H1 (cell line): ENCODE data around the gene RELA. TPM values are rescaled to one million over a fixed set of nuclear protein-coding genes. Genes with fewer than 3 reads are reported as not detected.

Source experiments
- ASH2L ChIP-seq: fragments of 200-600, 300-600 bp; sonication (generic); IDR thresholded peaks from one replicate; pipeline ENCODE4 v1.7.1; 2017; ENCODE audit warnings: low read length
- CEBPB ChIP-seq: IDR thresholded peaks from 2 replicates; pipeline ENCODE4 v1.6.1; 2012; ENCODE audit warnings: low read depth, low read length
- EZH2 ChIP-seq: fragments of 200-600 bp; sonication (generic); IDR thresholded peaks from 2 replicates; pipeline ENCODE4 v1.7.1; 2012; ENCODE audit warnings: low read depth, mild to moderate bottlenecking, moderate library complexity, low read length, inconsistent platforms; ENCODE audit not compliant: severe bottlenecking
- POLR2A ChIP-seq, 2 experiments: IDR thresholded peaks; 1 replicate in 1 of 2; 2 replicates in 1 of 2; pipeline ENCODE4 v1.6.1; 2011; ENCODE audit warnings: low read depth in 2 of 2, low read length in 2 of 2, mild to moderate bottlenecking in 2 of 2; ENCODE audit errors: control extremely low read depth in 1 of 2
- RAD21 ChIP-seq, 2 experiments: IDR thresholded peaks in 1 of 2; conservative IDR thresholded peaks in 1 of 2; 2 replicates each; pipeline ENCODE4 v1.6.1; 2011; ENCODE audit warnings: low read depth in 2 of 2, low read length in 2 of 2, improper control_type of control experiment in 1 of 2, inconsistent platforms in 1 of 2, mild to moderate bottlenecking in 1 of 2, moderate library complexity in 1 of 2
- microRNA-seq, 2 experiments: library from miRNA; unstranded; fragments of <30 nt; microRNA quantifications; one replicate each; pipeline versions ENCODE4 to v1.2.0, GENCODE V29; 2016 to 2020; ENCODE audit warnings: borderline microRNAs expressed in 2 of 2, borderline number of aligned reads in 2 of 2, borderline replicate concordance in 1 of 2
- polyA plus RNA-seq, 7 experiments: library from polyadenylated mRNA; depleted of rRNA in 3 of 7; stranded (reverse) in 5 of 7; unstranded in 2 of 7; fragments of >200 nt in 5 of 7; fragments of 200-250 nt in 2 of 7; gene quantifications; 1 replicate in 5 of 7; 2 replicates in 1 of 7; 4 replicates in 1 of 7; pipeline versions ENCODE4 v1.2.1 to v1.2.3, GENCODE V29; 2011 to 2013; ENCODE audit warnings: missing spikeins in 2 of 7, mixed read lengths in 2 of 7
- small RNA-seq: library from polyadenylated mRNA; stranded (forward); fragments of <200 nt; extraction: miRNeasy Mini kit (QIAGEN cat#:217004); gene quantifications from one replicate; pipeline ENCODE3, GENCODE V24; 2013; ENCODE audit not compliant: insufficient read depth
- total RNA-seq: library from RNA; stranded (reverse); fragmentation: NEBNext Ultra II Directional; extraction: Animal tissue kit (Norgen Biotek cat#: 25700); gene quantifications from 2 replicates; pipeline ENCODE4 v1.2.1, GENCODE V29; 2021

Gene RELA
- total and polyA plus RNA-seq, 2 of the 8 experiments (the other 6 are each of a cell fraction or from before 2014, with no cell fraction given) = 21.9 to 27.5 TPM

GRCh38 chr11:65604258-65604657 is 58.5 kb downstream of the RELA start (continued):
- no peak for TF ChIP-seq ASH2L
- no peak for TF ChIP-seq CEBPB
- TF ChIP-seq EZH2 = no peak
- no peak for TF ChIP-seq RAD21 (IDR thresholded peaks at IDR 0.05 in 1 of 2, conservative IDR thresholded peaks at IDR 0.05 in 1 of 2; ENCODE audit: low read depth in 2 of 2, low read length in 2 of 2)
- no peak for TF ChIP-seq POLR2A (IDR thresholded peaks at IDR 0.05; ENCODE audit: control extremely low read depth in 1 of 2, low read depth in 2 of 2, low read length in 2 of 2)

Small RNA genes lying within 50 kb of the gene (microRNA-seq; reads per million reads assigned to microRNA genes)
- gene MIR4489 (0 reads per million in 2 experiments), gene MIR4690 (0 to 0.20 reads per million in 2 experiments)

Small RNA genes lying within 50 kb of the gene (small RNA-seq; reads per million reads assigned to genes)
- not detected for gene MIR4489
- gene MIR4690 = 1.9 reads per million, percentile 12 among the genes with 10 or more reads in this experiment
- not detected for gene RN7SL309P

Other genes with a start within 250 kb of the RELA start
- 10.4 and 10.7 TPM in 2 replicates for gene NEAT1, start 240.1 kb downstream of the RELA start, total RNA-seq
- 1.6 and 2.4 TPM in 2 replicates for gene NEAT1, start 240.1 kb downstream of the RELA start, polyA plus RNA-seq (2011; rRNA removed)
- 911 and 984 TPM in 2 replicates for gene MALAT1, start 163.9 kb downstream of the RELA start, total RNA-seq
- 115 and 138 TPM in 2 replicates for gene MALAT1, start 163.9 kb downstream of the RELA start, polyA plus RNA-seq (2011; rRNA removed)
- 59.4 and 59.8 TPM in 2 replicates for gene SCYL1, start 137.8 kb downstream of the RELA start, total RNA-seq
- 77.7 and 111 TPM in 2 replicates for gene SCYL1, start 137.8 kb downstream of the RELA start, polyA plus RNA-seq (2011; rRNA removed)
- gene LTBP3, start 104.6 kb downstream of the RELA start, total RNA-seq = 12.8 and 15.3 TPM in 2 replicates
- 17.8 and 25.2 TPM in 2 replicates for gene LTBP3, start 104.6 kb downstream of the RELA start, polyA plus RNA-seq (2011; rRNA removed)
- gene ZNRD2, start 92.4 kb downstream of the RELA start, total RNA-seq = 53.4 and 56.1 TPM in 2 replicates
- gene ZNRD2, start 92.4 kb downstream of the RELA start, polyA plus RNA-seq (2011; rRNA removed) = 125 and 148 TPM in 2 replicates
- 15.8 and 17.6 TPM in 2 replicates for gene FAM89B, start 90.4 kb downstream of the RELA start, total RNA-seq
- 32.4 and 39.2 TPM in 2 replicates for gene FAM89B, start 90.4 kb downstream of the RELA start, polyA plus RNA-seq (2011; rRNA removed)
- 6.6 and 7.9 TPM in 2 replicates for gene EHBP1L1, start 86.9 kb downstream of the RELA start, total RNA-seq
- 4.3 and 6.2 TPM in 2 replicates for gene EHBP1L1, start 86.9 kb downstream of the RELA start, polyA plus RNA-seq (2011; rRNA removed)
- 0.42 and 1.0 TPM in 2 replicates for gene KCNK7, start 67.1 kb downstream of the RELA start, total RNA-seq
- gene KCNK7, start 67.1 kb downstream of the RELA start, polyA plus RNA-seq (2011; rRNA removed) = 0.74 and 1.4 TPM in 2 replicates
- gene MAP3K11, start 48.7 kb downstream of the RELA start, total RNA-seq = 44.6 and 48.4 TPM in 2 replicates
- 30.3 and 45.8 TPM in 2 replicates for gene MAP3K11, start 48.7 kb downstream of the RELA start, polyA plus RNA-seq (2011; rRNA removed)
- gene PCNX3, start 47.1 kb downstream of the RELA start, total RNA-seq = 38.8 and 39.4 TPM in 2 replicates
- 27.2 and 45.1 TPM in 2 replicates for gene PCNX3, start 47.1 kb downstream of the RELA start, polyA plus RNA-seq (2011; rRNA removed)
- gene SIPA1, start 24.8 kb downstream of the RELA start, total RNA-seq = 67.5 and 72.2 TPM in 2 replicates
- gene SIPA1, start 24.8 kb downstream of the RELA start, polyA plus RNA-seq (2011; rRNA removed) = 35.3 and 59.2 TPM in 2 replicates
- gene KAT5, start 49.3 kb upstream of the RELA start, total RNA-seq = 36.4 and 37.4 TPM in 2 replicates
- 26.7 and 35.0 TPM in 2 replicates for gene KAT5, start 49.3 kb upstream of the RELA start, polyA plus RNA-seq (2011; rRNA removed)
- gene RNASEH2C, start 57.9 kb upstream of the RELA start, total RNA-seq = 37.9 and 40.2 TPM in 2 replicates
- 60.3 and 74.8 TPM in 2 replicates for gene RNASEH2C, start 57.9 kb upstream of the RELA start, polyA plus RNA-seq (2011; rRNA removed)
- 9.9 and 10.0 TPM in 2 replicates for gene AP5B1, start 118.1 kb upstream of the RELA start, total RNA-seq
- 7.6 and 10.3 TPM in 2 replicates for gene AP5B1, start 118.1 kb upstream of the RELA start, polyA plus RNA-seq (2011; rRNA removed)
- 3.3 and 3.4 TPM in 2 replicates for gene OVOL1, start 124.1 kb upstream of the RELA start, total RNA-seq
- 2.6 and 3.3 TPM in 2 replicates for gene OVOL1, start 124.1 kb upstream of the RELA start, polyA plus RNA-seq (2011; rRNA removed)
- gene SNX32, start 171.0 kb upstream of the RELA start, total RNA-seq = 1.1 and 2.2 TPM in 2 replicates
- gene SNX32, start 171.0 kb upstream of the RELA start, polyA plus RNA-seq (2011; rRNA removed) = 0.76 and 1.4 TPM in 2 replicates
- gene CFL1, start 195.3 kb upstream of the RELA start, total RNA-seq = 1,252 and 1,270 TPM in 2 replicates
- gene CFL1, start 195.3 kb upstream of the RELA start, polyA plus RNA-seq (2011; rRNA removed) = 1,365 and 1,809 TPM in 2 replicates
- 30.2 and 36.0 TPM in 2 replicates for gene MUS81, start 197.5 kb upstream of the RELA start, total RNA-seq
- gene MUS81, start 197.5 kb upstream of the RELA start, polyA plus RNA-seq (2011; rRNA removed) = 31.5 and 44.1 TPM in 2 replicates
- gene EFEMP2, start 209.9 kb upstream of the RELA start, total RNA-seq = 8.8 and 9.7 TPM in 2 replicates
- 17.2 and 24.2 TPM in 2 replicates for gene EFEMP2, start 209.9 kb upstream of the RELA start, polyA plus RNA-seq (2011; rRNA removed)
- gene CTSW, start 216.9 kb upstream of the RELA start, total RNA-seq = not detected in 2 replicates
- gene CTSW, start 216.9 kb upstream of the RELA start, polyA plus RNA-seq (2011; rRNA removed) = not detected in 2 replicates
- gene FIBP, start 225.6 kb upstream of the RELA start, total RNA-seq = 74.3 and 79.9 TPM in 2 replicates
- gene FIBP, start 225.6 kb upstream of the RELA start, polyA plus RNA-seq (2011; rRNA removed) = 173 and 184 TPM in 2 replicates
- 30.8 and 33.3 TPM in 2 replicates for gene CCDC85B, start 227.8 kb upstream of the RELA start, total RNA-seq
- 19.8 and 40.6 TPM in 2 replicates for gene CCDC85B, start 227.8 kb upstream of the RELA start, polyA plus RNA-seq (2011; rRNA removed)
- gene FOSL1, start 237.5 kb upstream of the RELA start, total RNA-seq = 6.3 and 7.5 TPM in 2 replicates
- gene FOSL1, start 237.5 kb upstream of the RELA start, polyA plus RNA-seq (2011; rRNA removed) = 7.2 and 11.6 TPM in 2 replicates